Smooth muscle cell (in vitro differentiated cells): ENCODE data around the gene UBE2I. TPM values are rescaled to one million over a fixed set of nuclear protein-coding genes. Genes with fewer than 3 reads are reported as not detected.

ENCODE experiments used
- DNase-seq: peaks from one replicate; lab custom pipeline; 2025; ENCODE audit not compliant: unreplicated experiment; lab: John Stamatoyannopoulos, UW
- H2AFZ ChIP-seq: fragments of 200-600 bp; sonication (generic); 2 replicates; pipeline ENCODE4 v1.6.0; 2016; ENCODE audit warnings: antibody characterized with exemption, low read depth, mild to moderate bottlenecking
- H3F3A ChIP-seq: fragments of 200-600 bp; sonication (generic); 2 replicates; pipeline ENCODE4 v1.6.0; 2017; ENCODE audit warnings: antibody characterized with exemption, low read depth
- H3K27ac ChIP-seq: fragments of 200-600 bp; sonication (generic); 2 replicates; pipeline ENCODE4 v1.5.1; 2016; ENCODE audit warnings: low read depth, mild to moderate bottlenecking
- H3K27me3 ChIP-seq: fragments of 200-600 bp; sonication (generic); 2 replicates; pipeline ENCODE4 v1.6.1; 2016; ENCODE audit warnings: low read depth, mild to moderate bottlenecking
- H3K36me3 ChIP-seq: fragments of 200-600 bp; sonication (generic); 2 replicates; pipeline ENCODE4 v1.5.1; 2016; ENCODE audit warnings: low read depth
- H3K4me1 ChIP-seq: fragments of 200-600 bp; sonication (generic); 2 replicates; pipeline ENCODE4 v1.5.1; 2016; ENCODE audit warnings: low read depth
- H3K4me2 ChIP-seq: fragments of 200-600 bp; sonication (generic); 2 replicates; pipeline ENCODE4 v1.6.0; 2016; ENCODE audit warnings: mild to moderate bottlenecking
- H3K4me3 ChIP-seq: fragments of 200-600 bp; sonication (generic); 2 replicates; pipeline ENCODE4 v1.5.1; 2016; ENCODE audit warnings: mild to moderate bottlenecking
- H3K79me2 ChIP-seq: fragments of 200-600 bp; sonication (generic); 2 replicates; pipeline ENCODE4 v1.6.0; 2016; ENCODE audit warnings: low read depth, mild to moderate bottlenecking
- H3K9ac ChIP-seq: fragments of 200-600 bp; sonication (generic); 2 replicates; pipeline ENCODE4 v1.6.0; 2016; ENCODE audit warnings: low read depth
- H3K9me3 ChIP-seq: fragments of 200-600 bp; sonication (generic); replicated peaks from 2 replicates; pipeline ENCODE4 v1.5.1; 2016; ENCODE audit warnings: low read depth
- H4K20me1 ChIP-seq: fragments of 200-600 bp; sonication (generic); 2 replicates; pipeline ENCODE4 v1.6.0; 2016; ENCODE audit warnings: low read depth
- CTCF ChIP-seq: fragments of 200-600 bp; sonication (generic); IDR thresholded peaks from 2 replicates; pipeline ENCODE4 v1.5.1; 2017; ENCODE audit warnings: borderline replicate concordance, mild to moderate bottlenecking, antibody characterized with exemption; ENCODE audit not compliant: insufficient read depth, poor library complexity, severe bottlenecking
- WGBS: methylation state at CpG from one replicate; pipeline ENCODE4 v1.1.7; 2016; ENCODE audit warnings: low lambda C conversion rate; 5-methylcytosine and 5-hydroxymethylcytosine counted together
- polyA plus RNA-seq: library from polyadenylated mRNA; unstranded; fragments of >200 nt; fragmentation: Nextera tagmentation; extraction: Ambion mirVana; gene quantifications from 2 replicates; pipeline ENCODE4 v1.2.1, GENCODE V29; 2016
- total RNA-seq: library from RNA; depleted of rRNA; stranded (reverse); fragments of >200 nt; gene quantifications from 2 replicates; pipeline ENCODE4 v1.2.3, GENCODE V29; 2014

UBE2I gene
- total and polyA plus RNA-seq, 2 experiments from 2014 or later, result 95.9 to 169 TPM

DNA sequence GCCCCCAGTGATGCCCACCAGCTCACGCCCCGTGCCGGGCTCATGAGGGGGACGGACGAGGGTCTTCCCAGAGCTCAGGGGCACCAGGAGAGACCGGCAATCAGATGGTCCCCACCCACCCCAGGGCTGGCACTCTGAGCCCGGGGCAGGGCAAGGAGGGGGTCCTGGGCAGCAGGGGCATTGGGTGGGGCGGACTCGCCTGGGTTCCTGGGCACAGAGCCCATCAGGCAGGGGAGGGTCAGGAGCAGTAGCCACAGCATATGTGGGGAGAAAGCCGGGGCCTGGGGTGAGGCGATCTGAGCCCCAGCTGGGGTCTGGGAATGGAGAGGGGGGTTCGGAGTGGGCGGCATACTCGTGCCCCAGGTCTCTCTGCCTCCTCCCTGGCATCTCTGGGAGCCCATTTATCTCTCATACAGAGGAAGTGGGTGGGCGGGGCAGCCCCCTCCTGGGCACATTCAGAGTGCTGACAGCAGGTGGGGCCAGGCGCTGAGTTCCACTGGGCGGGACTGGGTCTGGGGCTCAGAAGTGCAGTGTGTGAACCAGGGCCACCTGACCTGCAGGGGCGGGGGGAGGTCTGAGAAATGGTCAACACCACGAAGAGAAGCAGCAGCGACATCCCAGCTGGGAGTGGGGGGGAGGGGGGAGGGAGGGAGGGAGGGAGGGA is 20.5 kb upstream of the UBE2I start:
- no peak for DNase-seq
- Histone ChIP-seq H3F3A (no peaks in the 10 kb centered on the region), H3K27ac (no peak overlapping the region), H3K9me3 (no peaks in the 10 kb centered on the region), H3K9ac (no peak overlapping the region), H3K79me2 (no peaks in the 10 kb centered on the region), H3K36me3 (no peaks in the 10 kb centered on the region), H3K27me3 (peaks cover 28% of the 10 kb centered on the region), H2AFZ (no peak overlapping the region), H3K4me1 (no peaks in the 10 kb centered on the region), H3K4me2 (no peak overlapping the region), H4K20me1 (no peaks in the 10 kb centered on the region), H3K4me3 (no peak overlapping the region)
- no peak for TF ChIP-seq CTCF
- WGBS, result 61% methylated on average over 11 of the region's 20 CpGs

DNA sequence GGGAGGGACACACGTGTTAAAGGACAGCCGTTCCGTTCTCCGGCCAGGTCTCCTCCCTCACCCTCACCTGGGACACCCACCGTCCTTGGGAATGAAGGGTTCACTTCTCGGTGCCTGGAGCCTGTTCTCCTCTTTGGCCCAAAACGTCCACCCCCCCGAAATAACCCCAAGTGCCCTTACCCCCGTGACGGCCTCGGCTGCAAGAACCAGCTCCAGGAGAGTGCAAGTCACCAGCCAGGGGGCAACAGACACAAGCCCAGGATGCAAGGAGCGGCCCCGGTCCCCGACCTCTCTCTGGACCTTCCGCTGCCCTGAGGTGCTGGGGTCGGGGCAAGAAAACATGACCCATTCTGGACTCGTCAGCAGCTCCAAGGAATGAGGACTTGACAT is 20.0 kb upstream of the UBE2I start:
- Histone ChIP-seq H3K36me3 (no peaks in the 10 kb centered on the region), H3K4me2 (no peak overlapping the region), H3K27me3 (peaks cover 28% of the 10 kb centered on the region), H3K79me2 (no peaks in the 10 kb centered on the region), H2AFZ (no peak overlapping the region), H3K4me3 (no peak overlapping the region), H3K4me1 (no peaks in the 10 kb centered on the region), H4K20me1 (no peaks in the 10 kb centered on the region), H3F3A (no peaks in the 10 kb centered on the region), H3K27ac (no peak overlapping the region), H3K9me3 (no peaks in the 10 kb centered on the region), H3K9ac (no peak overlapping the region)
- WGBS, result 32% methylated on average over 16 of the region's 17 CpGs
- no peak for DNase-seq
- TF ChIP-seq CTCF, result no peak

GRCh38 chr16:1290063-1290501 is 19.4 kb upstream of the UBE2I start:
- Histone ChIP-seq H3K79me2 (no peaks in the 10 kb centered on the region), H3K4me1 (no peaks in the 10 kb centered on the region), H3K4me2 (peak overlapping the region; percentile 11), H3K36me3 (no peaks in the 10 kb centered on the region), H3K9me3 (no peaks in the 10 kb centered on the region), H3K27ac (no peak overlapping the region), H3K27me3 (peaks cover 28% of the 10 kb centered on the region), H3F3A (no peaks in the 10 kb centered on the region), H3K9ac (no peak overlapping the region), H2AFZ (no peak overlapping the region), H3K4me3 (no peak overlapping the region), H4K20me1 (no peaks in the 10 kb centered on the region)
- DNase-seq, result no peak
- WGBS, result 31% methylated on average over 22 of the region's 22 CpGs
- no peak for TF ChIP-seq CTCF

DNA sequence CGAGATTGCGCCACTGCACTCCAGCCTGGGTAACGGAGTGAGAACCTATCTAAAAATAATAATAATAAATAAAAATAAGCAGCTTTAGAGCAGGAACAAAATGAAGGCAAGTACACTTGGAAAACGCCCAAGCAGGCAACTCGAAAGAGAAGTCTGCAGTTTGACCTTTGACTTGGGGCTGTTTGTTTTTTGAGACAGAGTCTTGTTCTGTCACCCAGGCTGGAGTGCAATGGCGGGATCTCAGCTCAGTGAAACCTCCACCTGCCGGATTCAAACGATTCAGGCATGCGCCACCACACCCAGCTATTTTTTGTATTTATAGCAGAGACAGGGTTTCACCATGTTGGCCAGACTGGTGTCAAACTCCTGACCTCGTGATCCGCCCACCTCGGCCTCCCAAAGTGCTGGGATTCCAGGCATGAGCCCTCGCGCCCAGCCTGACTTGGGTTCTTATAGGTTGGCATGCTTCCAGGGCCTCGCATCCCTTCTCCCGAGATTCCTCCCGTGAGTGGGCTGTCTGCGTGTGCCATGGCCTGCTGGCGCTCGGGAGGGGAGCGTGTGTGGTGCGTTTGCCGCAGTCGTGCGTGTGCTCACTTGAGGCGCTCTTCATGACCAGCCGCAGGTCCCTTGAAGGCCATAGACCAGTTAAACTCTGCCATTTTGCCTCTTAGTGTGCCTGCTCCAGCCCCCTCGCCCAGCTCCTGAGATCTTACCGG is 18.4 kb upstream of the UBE2I start:
- Histone ChIP-seq H3K9me3 (no peaks in the 10 kb centered on the region), H3K4me2 (no peak overlapping the region), H3K79me2 (no peaks in the 10 kb centered on the region), H3F3A (no peaks in the 10 kb centered on the region), H3K27ac (no peak overlapping the region), H3K4me3 (no peak overlapping the region), H4K20me1 (no peaks in the 10 kb centered on the region), H3K9ac (no peak overlapping the region), H3K27me3 (peaks cover 28% of the 10 kb centered on the region), H3K36me3 (no peaks in the 10 kb centered on the region), H2AFZ (no peak overlapping the region), H3K4me1 (no peaks in the 10 kb centered on the region)
- no peak for DNase-seq
- TF ChIP-seq CTCF, result no peak
- 93% methylated on average over 29 of the region's 29 CpGs for WGBS
